Urothelium cell line (cell line): ENCODE data around the gene DDR1.
"Not testable (repeated sequence)": the region's sequence is repeated elsewhere in the genome, so short reads cannot be mapped to it uniquely, and the experiment has no call there.

Source experiments
- DNase-seq: peaks from one replicate; pipeline ENCODE4 v3.0.0; 2011; ENCODE audit warnings: low spot score, mixed read lengths
- FAIRE-seq: peaks from 2 replicates; lab custom pipeline; 2011; peaks lifted over from hg19 to GRCh38; lab: Jason Lieb, UNC

The DDR1 gene

GRCh38 chr6:30914076-30914853 lies 29.9 kb downstream of the DDR1 start, which contains the start of gene VARS2:
Gene VARS2 (plus strand): TSS chr6:30914238. CDS start chr6:30914837, 599 bp downstream.
- DNase-seq (peak; percentile 96), FAIRE-seq (no peak)

- FAIRE-seq (no peak), DNase-seq (no peak)
These were observed 30.7 kb downstream of the DDR1 start for GRCh38 chr6:30914854-30915590.

- DNase-seq (peak; percentile 77), FAIRE-seq (no peak)
These were observed 31.2 kb downstream of the DDR1 start for GRCh38 chr6:30915591-30915946.

GRCh38 chr6:30917041-30917440 lies 32.7 kb downstream of the DDR1 start:
- DNase-seq (no peak), FAIRE-seq (no peak)

- FAIRE-seq (no peak), DNase-seq (no peak)
These were observed 33.2 kb downstream of the DDR1 start for GRCh38 chr6:30917487-30917886.

GRCh38 chr6:30918670-30919069 lies 34.4 kb downstream of the DDR1 start:
- no peak for DNase-seq
- no peak for FAIRE-seq

- FAIRE-seq (no peak), DNase-seq (peak; percentile 38)
These were observed 38.1 kb downstream of the DDR1 start for GRCh38 chr6:30922447-30922852.

GRCh38 chr6:30924040-30924627 lies 39.8 kb downstream of the DDR1 start:
- not testable (repeated sequence) for FAIRE-seq, DNase-seq

- DNase-seq (no peak), FAIRE-seq (no peak)
These were observed 42.3 kb downstream of the DDR1 start for GRCh38 chr6:30926644-30927043.

- DNase-seq, FAIRE-seq: not testable (repeated sequence)
These were observed 42.8 kb downstream of the DDR1 start for GRCh38 chr6:30927080-30927479.

- DNase-seq: no peak
- FAIRE-seq: no peak
These were observed 44.4 kb downstream of the DDR1 start for GRCh38 chr6:30928677-30929076.

GRCh38 chr6:30930506-30930905 lies 46.2 kb downstream of the DDR1 start:
- FAIRE-seq (no peak), DNase-seq (no peak)

- FAIRE-seq: no peak
- DNase-seq: no peak
These were observed 47.0 kb downstream of the DDR1 start for GRCh38 chr6:30931272-30931671.

GRCh38 chr6:30931969-30932645 lies 47.8 kb downstream of the DDR1 start, which contains the start of gene SFTA2:
Gene SFTA2 (minus strand): TSS chr6:30932170. CDS start chr6:30932096, 74 bp downstream.
- FAIRE-seq: no peak
- no peak for DNase-seq

- DNase-seq (no peak), FAIRE-seq (no peak)
These were observed 48.5 kb downstream of the DDR1 start for GRCh38 chr6:30932665-30933365.

GRCh38 chr6:30935018-30935417 lies 50.7 kb downstream of the DDR1 start:
- no peak for FAIRE-seq
- DNase-seq: peak; percentile 18

- DNase-seq (no peak), FAIRE-seq (no peak)
These were observed 52.9 kb downstream of the DDR1 start for GRCh38 chr6:30937265-30937664.

- FAIRE-seq: no peak
- no peak for DNase-seq
These were observed 54.4 kb downstream of the DDR1 start for GRCh38 chr6:30938730-30939129.

GRCh38 chr6:30939473-30939872 lies 55.2 kb downstream of the DDR1 start:
- DNase-seq (no peak), FAIRE-seq (no peak)

GRCh38 chr6:30940361-30940986 lies 56.2 kb downstream of the DDR1 start, which contains the start of gene MUCL3:
Gene MUCL3 (plus strand): TSS chr6:30940973. CDS start chr6:30941000, 27 bp downstream.
- DNase-seq (no peak), FAIRE-seq (no peak)
